GM23338 (cell line): ENCODE measurements around the gene NBPF1.

Experiments used
- CREB1 ChIP-seq: fragments of 250-450 bp; sonication (Bioruptor Pico); IDR thresholded peaks from 2 replicates; pipeline ENCODE4 v1.5.0; 2020; ENCODE audit warnings: low read depth, mild to moderate bottlenecking, moderate library complexity
- ETS1 ChIP-seq: IDR thresholded peaks from 2 replicates; pipeline ENCODE4 v1.6.1; 2016; ENCODE audit warnings: antibody characterized with exemption
- EZH2 ChIP-seq: fragments of 200-600 bp; sonication (generic); IDR thresholded peaks from one replicate; pipeline ENCODE4 v1.8.0; 2017; ENCODE audit warnings: antibody characterized with exemption, mild to moderate bottlenecking, low read depth; ENCODE audit not compliant: unreplicated experiment
- EZH2phosphoT487 ChIP-seq: fragments of 200-600 bp; sonication (generic); IDR thresholded peaks from one replicate; pipeline ENCODE4 v1.8.1; 2018; ENCODE audit warnings: antibody characterized with exemption; ENCODE audit not compliant: unreplicated experiment
- JUNB ChIP-seq: IDR thresholded peaks from one replicate; pipeline ENCODE4 v1.6.1; 2016; ENCODE audit warnings: antibody characterized with exemption; ENCODE audit not compliant: unreplicated experiment
- POLR2AphosphoS5 ChIP-seq: IDR thresholded peaks from 2 replicates; pipeline ENCODE4 v1.6.1; 2016; ENCODE audit warnings: antibody characterized with exemption, low read depth
- STAT1 ChIP-seq: IDR thresholded peaks from one replicate; pipeline ENCODE4 v1.6.1; 2016; ENCODE audit warnings: antibody characterized with exemption; ENCODE audit not compliant: unreplicated experiment
- ZNF331 ChIP-seq: fragments of 250-450 bp; sonication (Bioruptor Pico); IDR thresholded peaks from 2 replicates; pipeline ENCODE4 v1.5.0; 2020; ENCODE audit warnings: low read depth, mild to moderate bottlenecking, moderate library complexity
- ZNF462 ChIP-seq: fragments of 250-450 bp; sonication (Bioruptor Pico); IDR thresholded peaks from 2 replicates; pipeline ENCODE4 v1.5.0; 2020; ENCODE audit warnings: mild to moderate bottlenecking, moderate library complexity
- TF ChIP-seq, protein P1 (sequence below), 2 experiments: fragments of 200-600 bp in 1 of 2; sonication (generic) in 1 of 2; conservative IDR thresholded peaks; 2 replicates each; pipeline versions ENCODE4 v1.5.1 to v1.6.1; 2016 to 2017; ENCODE audit warnings: antibody characterized with exemption in 2 of 2, low read depth in 2 of 2, mild to moderate bottlenecking in 2 of 2, moderate library complexity in 1 of 2
- TF ChIP-seq, protein P2 (sequence below): IDR thresholded peaks from one replicate; pipeline ENCODE4 v1.6.1; 2018; ENCODE audit warnings: antibody characterized with exemption; ENCODE audit not compliant: unreplicated experiment

DNA sequence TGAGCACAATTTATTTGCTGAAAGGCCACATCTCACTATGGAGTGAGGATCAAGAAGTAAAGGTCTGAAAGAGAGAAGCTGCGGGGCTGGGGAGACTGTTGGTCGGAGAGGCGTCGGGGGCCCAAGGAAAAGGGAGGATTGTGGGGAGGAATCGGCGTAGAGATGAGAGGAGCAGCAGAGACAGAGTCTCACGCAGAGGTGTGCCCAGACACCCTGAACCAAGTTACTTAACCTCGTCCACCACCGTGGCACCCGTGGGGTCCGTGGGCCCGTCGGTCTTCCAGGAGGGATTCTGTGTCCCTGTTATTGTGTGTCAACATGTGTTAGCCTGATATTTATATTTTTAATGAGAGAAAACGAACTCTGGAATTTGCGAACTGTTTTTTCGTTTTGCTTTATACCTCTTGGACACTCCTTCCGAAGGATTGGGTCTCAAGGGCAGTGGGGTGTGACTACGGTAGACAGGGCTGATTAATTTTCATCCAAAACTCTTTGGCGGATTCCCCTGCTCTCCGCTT, 3.8 kb upstream of the NBPF1 start:
- TF ChIP-seq, protein P1, sequence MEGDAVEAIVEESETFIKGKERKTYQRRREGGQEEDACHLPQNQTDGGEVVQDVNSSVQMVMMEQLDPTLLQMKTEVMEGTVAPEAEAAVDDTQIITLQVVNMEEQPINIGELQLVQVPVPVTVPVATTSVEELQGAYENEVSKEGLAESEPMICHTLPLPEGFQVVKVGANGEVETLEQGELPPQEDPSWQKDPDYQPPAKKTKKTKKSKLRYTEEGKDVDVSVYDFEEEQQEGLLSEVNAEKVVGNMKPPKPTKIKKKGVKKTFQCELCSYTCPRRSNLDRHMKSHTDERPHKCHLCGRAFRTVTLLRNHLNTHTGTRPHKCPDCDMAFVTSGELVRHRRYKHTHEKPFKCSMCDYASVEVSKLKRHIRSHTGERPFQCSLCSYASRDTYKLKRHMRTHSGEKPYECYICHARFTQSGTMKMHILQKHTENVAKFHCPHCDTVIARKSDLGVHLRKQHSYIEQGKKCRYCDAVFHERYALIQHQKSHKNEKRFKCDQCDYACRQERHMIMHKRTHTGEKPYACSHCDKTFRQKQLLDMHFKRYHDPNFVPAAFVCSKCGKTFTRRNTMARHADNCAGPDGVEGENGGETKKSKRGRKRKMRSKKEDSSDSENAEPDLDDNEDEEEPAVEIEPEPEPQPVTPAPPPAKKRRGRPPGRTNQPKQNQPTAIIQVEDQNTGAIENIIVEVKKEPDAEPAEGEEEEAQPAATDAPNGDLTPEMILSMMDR (conservative IDR thresholded peaks at IDR 0.05; ENCODE audit: low read depth in 2 of 2), result no peak
- TF ChIP-seq EZH2phosphoT487 (no peak), POLR2AphosphoS5 (no peak), EZH2 (no peak), JUNB (no peak), ZNF331 (CRISPR knock-in tag) (no peak), CREB1 (CRISPR knock-in tag) (no peak), ETS1 (no peak), ZNF462 (CRISPR knock-in tag) (no peak), STAT1 (no peak)
- TF ChIP-seq, protein P2, sequence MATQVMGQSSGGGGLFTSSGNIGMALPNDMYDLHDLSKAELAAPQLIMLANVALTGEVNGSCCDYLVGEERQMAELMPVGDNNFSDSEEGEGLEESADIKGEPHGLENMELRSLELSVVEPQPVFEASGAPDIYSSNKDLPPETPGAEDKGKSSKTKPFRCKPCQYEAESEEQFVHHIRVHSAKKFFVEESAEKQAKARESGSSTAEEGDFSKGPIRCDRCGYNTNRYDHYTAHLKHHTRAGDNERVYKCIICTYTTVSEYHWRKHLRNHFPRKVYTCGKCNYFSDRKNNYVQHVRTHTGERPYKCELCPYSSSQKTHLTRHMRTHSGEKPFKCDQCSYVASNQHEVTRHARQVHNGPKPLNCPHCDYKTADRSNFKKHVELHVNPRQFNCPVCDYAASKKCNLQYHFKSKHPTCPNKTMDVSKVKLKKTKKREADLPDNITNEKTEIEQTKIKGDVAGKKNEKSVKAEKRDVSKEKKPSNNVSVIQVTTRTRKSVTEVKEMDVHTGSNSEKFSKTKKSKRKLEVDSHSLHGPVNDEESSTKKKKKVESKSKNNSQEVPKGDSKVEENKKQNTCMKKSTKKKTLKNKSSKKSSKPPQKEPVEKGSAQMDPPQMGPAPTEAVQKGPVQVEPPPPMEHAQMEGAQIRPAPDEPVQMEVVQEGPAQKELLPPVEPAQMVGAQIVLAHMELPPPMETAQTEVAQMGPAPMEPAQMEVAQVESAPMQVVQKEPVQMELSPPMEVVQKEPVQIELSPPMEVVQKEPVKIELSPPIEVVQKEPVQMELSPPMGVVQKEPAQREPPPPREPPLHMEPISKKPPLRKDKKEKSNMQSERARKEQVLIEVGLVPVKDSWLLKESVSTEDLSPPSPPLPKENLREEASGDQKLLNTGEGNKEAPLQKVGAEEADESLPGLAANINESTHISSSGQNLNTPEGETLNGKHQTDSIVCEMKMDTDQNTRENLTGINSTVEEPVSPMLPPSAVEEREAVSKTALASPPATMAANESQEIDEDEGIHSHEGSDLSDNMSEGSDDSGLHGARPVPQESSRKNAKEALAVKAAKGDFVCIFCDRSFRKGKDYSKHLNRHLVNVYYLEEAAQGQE, result no peak
